ENCODE data around the gene AFTPH. TPM values are rescaled to one million over a fixed set of nuclear protein-coding genes. Genes with fewer than 3 reads are reported as not detected.

AFTPH gene
- total and polyA plus RNA-seq, 9 of the 15 experiments (the other 6 are each of a cell fraction or from before 2014, with no cell fraction given): 8.0 to 26.2 (median 13.8) TPM

DNA sequence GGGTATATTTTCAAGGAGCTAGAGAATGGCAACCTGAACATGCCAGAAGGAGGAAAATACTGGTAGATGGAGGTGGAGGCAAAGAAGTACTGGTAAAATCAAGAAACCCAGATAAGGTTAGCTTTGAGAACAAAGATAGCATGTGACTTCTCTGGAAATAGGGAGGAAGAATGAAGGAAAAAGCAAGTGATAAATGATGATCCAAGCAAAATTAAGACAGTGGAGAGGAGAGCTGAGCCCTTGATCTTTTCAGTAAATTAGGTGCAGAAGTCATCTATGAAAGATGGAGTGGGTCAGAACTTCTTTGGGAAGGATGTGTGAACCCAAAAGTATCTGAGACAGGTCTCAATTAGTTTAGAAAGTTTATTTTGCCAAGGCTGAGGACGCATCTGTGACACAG is 25.7 kb upstream of the AFTPH start:
- DNase-seq (ENCODE audit: extremely low read depth in 1 of 4, low spot score in 3 of 4) (no peak), FAIRE-seq (no peak), ATAC-seq (no peak)
- Histone ChIP-seq H3K9me1 (ENCODE audit: control insufficient read depth, insufficient read depth, low read length) (no peaks in the 10 kb centered on the region), H3K4me2 (ENCODE audit: insufficient read depth, low read length) (no peak overlapping the region), H3K9me3 (replicated peaks; ENCODE audit: control insufficient read depth, insufficient read depth, low read depth, low read length) (no peaks in the 10 kb centered on the region), H3K27ac (ENCODE audit: extremely low read depth, low read depth, low read length) (no peak overlapping the region), H3K36me3 (ENCODE audit: control insufficient read depth, insufficient read depth, low read length) (no peaks in the 10 kb centered on the region), H3K4me1 (replicated peaks in 1 of 2; ENCODE audit: control insufficient read depth in 2 of 2, insufficient read depth in 2 of 2, low read length in 2 of 2) (no peaks in the 10 kb centered on the region), H3K4me3 (no peak overlapping the region), H3K27me3 (ENCODE audit: control insufficient read depth in 2 of 2, insufficient read depth in 2 of 2, low read length in 2 of 2) (peaks cover 9 to 23% of the 10 kb centered on the region in 2 experiments; a peak in 4 of 5 replicates), H3K9ac (ENCODE audit: insufficient read depth in 1 of 2, low read depth in 2 of 2, low read length in 2 of 2) (no peak overlapping the region), H2AFZ (ENCODE audit: low read depth, low read length) (no peak overlapping the region), H4K20me1 (replicated peaks; ENCODE audit: control insufficient read depth, insufficient read depth, low read length) (no peaks in the 10 kb centered on the region), H3K79me2 (ENCODE audit: control insufficient read depth, insufficient read depth, low read length) (no peaks in the 10 kb centered on the region)
- 12% methylated on average over 1 of the region's 1 CpG for WGBS (ENCODE audit: insufficient coverage, low coverage, missing lambda C conversion rate)
- TF ChIP-seq HMG20B (CRISPR knock-in tag; IDR thresholded peaks at IDR 0.05) (no peak), MAFG (tag; conservative IDR thresholded peaks at IDR 0.05) (0 out of 2 replicates have a peak, but pooled peaks have one; percentile 17), ZNF316 (IDR thresholded peaks at IDR 0.05) (peak; percentile 71), C11orf30 (IDR thresholded peaks at IDR 0.05; ENCODE audit: low read depth) (peak; percentile 46; the same call in 1 of the 2 replicates), NR3C1 (CRISPR knock-in tag; IDR thresholded peaks at IDR 0.05) (no peak)
- in situ Hi-C loops (cut with MboI): no loop called here
- POLR2A ChIA-PET: interaction anchor here (0.8 kb wide), 1 partner anchor 407 kb away, joined by 3 read pairs; no protein-coding TSS in a partner anchor
- BruUV-seq (replicated peaks): no TSS peak
- CTCF ChIA-PET (ENCODE audit: low intra/inter-chr PET ratio): no interaction called here
- intact Hi-C loops (cut with micrococcal nuclease): no loop called here

DNA sequence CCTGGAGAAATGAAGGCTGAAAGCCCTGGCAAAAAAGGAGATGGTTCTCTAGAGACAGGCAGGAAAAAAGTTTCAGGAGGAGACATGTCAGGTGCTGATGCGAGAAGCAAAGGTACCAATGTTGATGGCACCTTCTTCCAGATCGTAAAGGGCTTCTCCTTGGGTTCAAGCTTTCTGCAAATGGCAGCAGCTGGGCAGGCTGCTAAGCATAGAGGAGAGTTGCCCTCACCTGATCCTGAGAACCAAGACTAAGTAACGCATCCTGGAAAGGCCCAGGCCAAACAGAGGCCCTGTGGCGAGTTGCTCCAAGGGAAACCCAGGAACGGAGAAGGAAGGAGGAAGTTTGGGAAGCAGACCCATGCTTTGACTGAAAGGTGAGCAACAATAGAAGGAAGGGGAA is 23.6 kb upstream of the AFTPH start:
- H4K20me1 ChIP-seq (replicated peaks; ENCODE audit: control insufficient read depth, insufficient read depth, low read length): no peaks in the 10 kb centered on the region
- H3K36me3 ChIP-seq (ENCODE audit: control insufficient read depth, insufficient read depth, low read length): no peaks in the 10 kb centered on the region
- H3K79me2 ChIP-seq (ENCODE audit: control insufficient read depth, insufficient read depth, low read length): no peaks in the 10 kb centered on the region
- no peak for DNase-seq (ENCODE audit: extremely low read depth in 1 of 4, low spot score in 3 of 4)
- intact Hi-C loops (cut with micrococcal nuclease): no loop called here
- ChIA-PET POLR2A (no interaction called here), CTCF (ENCODE audit: low intra/inter-chr PET ratio) (no interaction called here)
- H3K4me1 ChIP-seq (replicated peaks in 1 of 2; ENCODE audit: control insufficient read depth in 2 of 2, insufficient read depth in 2 of 2, low read length in 2 of 2): no peaks in the 10 kb centered on the region
- BruUV-seq (replicated peaks): no TSS peak
- no peak overlapping the region for H3K9ac ChIP-seq (ENCODE audit: insufficient read depth in 1 of 2, low read depth in 2 of 2, low read length in 2 of 2)
- no peak overlapping the region for H3K4me2 ChIP-seq (ENCODE audit: insufficient read depth, low read length)
- H3K9me1 ChIP-seq (ENCODE audit: control insufficient read depth, insufficient read depth, low read length): no peaks in the 10 kb centered on the region
- 0% methylated on average over 5 of the region's 5 CpGs for WGBS (ENCODE audit: insufficient coverage, low coverage, missing lambda C conversion rate)
- in situ Hi-C loops (cut with MboI): no loop called here
- no peak overlapping the region for H3K27ac ChIP-seq (ENCODE audit: extremely low read depth, low read depth, low read length)
- no peak overlapping the region for H3K4me3 ChIP-seq
- FAIRE-seq: no peak
- no peaks in the 10 kb centered on the region for H3K9me3 ChIP-seq (replicated peaks; ENCODE audit: control insufficient read depth, insufficient read depth, low read depth, low read length)
- peaks cover 16 to 37% of the 10 kb centered on the region in 2 experiments for H3K27me3 ChIP-seq (ENCODE audit: control insufficient read depth in 2 of 2, insufficient read depth in 2 of 2, low read length in 2 of 2)
- ATAC-seq: no peak
- H2AFZ ChIP-seq (ENCODE audit: low read depth, low read length): no peak overlapping the region
- TF ChIP-seq SMARCC2 (IDR thresholded peaks at IDR 0.05; ENCODE audit: low read depth) (no peak), ARID1B (IDR thresholded peaks at IDR 0.05) (no peak), NFIX (CRISPR knock-in tag; IDR thresholded peaks at IDR 0.05; ENCODE audit: low read depth) (no peak), ZNF134 (CRISPR knock-in tag; conservative IDR thresholded peaks at IDR 0.05) (no peak), ETV6 (IDR thresholded peaks at IDR 0.05; ENCODE audit: borderline replicate concordance in 1 of 2, low read depth in 2 of 2, low read length in 1 of 2) (no peak), ETV6 (CRISPR knock-in tag; IDR thresholded peaks at IDR 0.05; ENCODE audit: borderline replicate concordance) (no peak), SIX5 (IDR thresholded peaks at IDR 0.05; ENCODE audit: borderline replicate concordance in 1 of 2, insufficient read depth in 1 of 2, low read depth in 1 of 2, low read length in 2 of 2) (no peak), HDAC1 (IDR thresholded peaks at IDR 0.05) (no peak), CREBBP (IDR thresholded peaks at IDR 0.05; ENCODE audit: low read depth, low read length) (no peak)
- TF ChIP-seq, protein P1, sequence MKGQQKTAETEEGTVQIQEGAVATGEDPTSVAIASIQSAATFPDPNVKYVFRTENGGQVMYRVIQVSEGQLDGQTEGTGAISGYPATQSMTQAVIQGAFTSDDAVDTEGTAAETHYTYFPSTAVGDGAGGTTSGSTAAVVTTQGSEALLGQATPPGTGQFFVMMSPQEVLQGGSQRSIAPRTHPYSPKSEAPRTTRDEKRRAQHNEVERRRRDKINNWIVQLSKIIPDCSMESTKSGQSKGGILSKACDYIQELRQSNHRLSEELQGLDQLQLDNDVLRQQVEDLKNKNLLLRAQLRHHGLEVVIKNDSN (CRISPR knock-in tag; IDR thresholded peaks at IDR 0.05): no peak

Data from K562 (cell line).